Stimulated activated CD4-positive, alpha-beta T cell treated with anti-CD3 and anti-CD28 coated beads, Interleukin-4, amount 100 ng/mL, for 1 hour (primary cell): ENCODE measurements around the gene CATSPERZ.

Experiments used
- DNase-seq: peaks from one replicate; pipeline ENCODE4 v3.0.0-alpha.2; 2020

CATSPERZ gene

GRCh38 chr11:64264371-64264852, 35.7 kb upstream of the CATSPERZ start:
- no peak for DNase-seq

GRCh38 chr11:64265176-64266160, 34.7 kb upstream of the CATSPERZ start:
- DNase-seq: no peak

GRCh38 chr11:64266339-64266738, 33.8 kb upstream of the CATSPERZ start:
- no peak for DNase-seq

- DNase-seq: no peak
These were observed 32.8 kb upstream of the CATSPERZ start for GRCh38 chr11:64267207-64267945.

GRCh38 chr11:64268025-64268892, 31.9 kb upstream of the CATSPERZ start:
- DNase-seq: no peak

- DNase-seq: peak; percentile 56
These were observed 31.1 kb upstream of the CATSPERZ start for GRCh38 chr11:64268893-64269539.

- peak; percentile 98 for DNase-seq
These were observed 30.5 kb upstream of the CATSPERZ start for GRCh38 chr11:64269540-64270220.

GRCh38 chr11:64275031-64275800, 24.9 kb upstream of the CATSPERZ start:
- no peak for DNase-seq

- DNase-seq: no peak
These were observed 24.3 kb upstream of the CATSPERZ start for GRCh38 chr11:64275841-64276240.

- DNase-seq: no peak
These were observed 23.3 kb upstream of the CATSPERZ start for GRCh38 chr11:64276653-64277431.

GRCh38 chr11:64278576-64279190, 21.5 kb upstream of the CATSPERZ start:
- no peak for DNase-seq

- DNase-seq: no peak
These were observed 18.0 kb upstream of the CATSPERZ start for GRCh38 chr11:64281957-64282770.

GRCh38 chr11:64283092-64283491, 17.1 kb upstream of the CATSPERZ start:
- DNase-seq: no peak

GRCh38 chr11:64284048-64284961, 15.9 kb upstream of the CATSPERZ start, which contains the start of gene BAD:
BAD (minus strand) TSS chr11:64284665; CDS start chr11:64284368, 297 bp downstream.
- DNase-seq: peak; percentile 90

- DNase-seq: peak; percentile 91
These were observed 14.9 kb upstream of the CATSPERZ start, which contains the start of gene GPR137 for GRCh38 chr11:64284962-64285884. GPR137 (plus strand) TSS chr11:64285848; CDS start chr11:64286525, 677 bp downstream.
